Measurements from ENCODE around the gene WDR86.

Gene WDR86

DNA sequence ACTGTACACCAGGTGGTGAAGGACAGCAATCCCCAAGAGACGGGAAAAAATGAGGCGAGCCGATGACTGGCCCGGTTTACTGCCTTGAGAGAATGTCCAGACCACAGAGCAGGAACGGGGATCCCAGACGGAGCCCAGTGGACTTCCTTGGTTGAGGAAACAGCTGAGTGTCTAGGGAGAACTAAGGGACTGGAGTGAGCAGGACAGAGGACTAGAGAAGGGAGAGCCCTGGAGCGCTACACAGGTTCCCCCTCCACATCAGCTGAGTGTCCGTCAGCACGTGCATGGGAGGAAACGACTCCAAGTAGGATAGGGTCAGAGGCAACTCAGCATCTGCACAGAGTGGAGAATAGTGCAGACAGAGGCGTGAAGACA, 7.1 kb upstream of the WDR86 start:
- H3K27ac ChIP-seq: no peak overlapping the region
- no peak for TF ChIP-seq POLR2AphosphoS5 (IDR thresholded peaks at IDR 0.05; ENCODE audit: borderline replicate concordance, low read depth, low read length)
- H3K9me3 ChIP-seq (ENCODE audit: low read depth, low read length): no peaks in the 10 kb centered on the region
- DNase-seq (ENCODE audit: low read depth, low spot score): no peak
- no peak overlapping the region for H3K4me3 ChIP-seq
- no peak overlapping the region for H3K9ac ChIP-seq (ENCODE audit: insufficient read length)
- no peaks in the 10 kb centered on the region for H3K36me3 ChIP-seq (ENCODE audit: insufficient read depth, low read length)

DNA sequence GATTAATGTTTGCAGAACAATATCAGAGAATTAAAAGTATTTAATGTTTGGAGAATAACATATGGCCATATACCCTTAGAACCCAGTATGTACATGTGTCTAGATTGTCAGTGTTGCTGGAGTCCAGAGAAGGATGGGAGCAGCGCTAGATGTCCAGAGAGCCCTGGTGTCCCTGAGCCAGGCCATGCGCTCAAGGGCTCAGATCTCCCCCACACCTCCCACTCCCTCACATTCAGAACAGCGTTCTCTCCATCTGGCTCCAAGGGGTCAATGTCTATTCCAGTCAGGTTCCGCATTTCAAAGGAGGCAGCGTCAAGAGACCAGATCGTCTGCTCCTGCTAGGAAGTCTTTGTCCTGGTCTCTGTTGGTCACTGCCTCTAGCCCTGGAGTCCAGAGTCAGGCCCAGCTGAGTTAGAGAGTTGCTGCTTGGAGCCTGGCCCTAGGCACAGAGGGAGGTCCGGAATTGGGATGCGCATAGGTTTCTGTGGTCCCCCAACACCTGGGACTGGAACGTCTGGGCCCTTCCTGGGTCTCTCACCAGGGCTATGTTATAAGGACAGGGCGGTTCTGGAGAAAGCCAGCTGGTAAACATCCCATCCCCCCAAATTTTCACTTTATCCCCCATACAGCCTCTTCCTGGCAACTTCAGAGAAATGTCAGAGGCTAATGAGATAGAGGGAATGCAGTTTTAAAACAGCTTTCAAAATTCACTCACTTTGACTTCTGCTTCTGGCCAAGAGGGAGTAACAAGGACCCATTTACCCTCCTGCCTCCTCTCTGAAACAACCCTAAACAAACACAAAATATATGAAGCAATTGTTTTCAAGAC, 6.5 kb upstream of the WDR86 start:
- DNase-seq (ENCODE audit: low read depth, low spot score): no peak
- Histone ChIP-seq H3K27ac (no peak overlapping the region), H3K36me3 (ENCODE audit: insufficient read depth, low read length) (no peaks in the 10 kb centered on the region), H3K4me3 (no peak overlapping the region), H3K9me3 (ENCODE audit: low read depth, low read length) (no peaks in the 10 kb centered on the region), H3K9ac (ENCODE audit: insufficient read length) (no peak overlapping the region)
- TF ChIP-seq POLR2AphosphoS5 (IDR thresholded peaks at IDR 0.05; ENCODE audit: borderline replicate concordance, low read depth, low read length) (no peak), EZH2 (IDR thresholded peaks at IDR 0.05) (no peak), FOXP2 (optimal IDR thresholded peaks at IDR 0.05; ENCODE audit: control extremely low read depth, extremely low read length, insufficient read depth) (no peak)

DNA sequence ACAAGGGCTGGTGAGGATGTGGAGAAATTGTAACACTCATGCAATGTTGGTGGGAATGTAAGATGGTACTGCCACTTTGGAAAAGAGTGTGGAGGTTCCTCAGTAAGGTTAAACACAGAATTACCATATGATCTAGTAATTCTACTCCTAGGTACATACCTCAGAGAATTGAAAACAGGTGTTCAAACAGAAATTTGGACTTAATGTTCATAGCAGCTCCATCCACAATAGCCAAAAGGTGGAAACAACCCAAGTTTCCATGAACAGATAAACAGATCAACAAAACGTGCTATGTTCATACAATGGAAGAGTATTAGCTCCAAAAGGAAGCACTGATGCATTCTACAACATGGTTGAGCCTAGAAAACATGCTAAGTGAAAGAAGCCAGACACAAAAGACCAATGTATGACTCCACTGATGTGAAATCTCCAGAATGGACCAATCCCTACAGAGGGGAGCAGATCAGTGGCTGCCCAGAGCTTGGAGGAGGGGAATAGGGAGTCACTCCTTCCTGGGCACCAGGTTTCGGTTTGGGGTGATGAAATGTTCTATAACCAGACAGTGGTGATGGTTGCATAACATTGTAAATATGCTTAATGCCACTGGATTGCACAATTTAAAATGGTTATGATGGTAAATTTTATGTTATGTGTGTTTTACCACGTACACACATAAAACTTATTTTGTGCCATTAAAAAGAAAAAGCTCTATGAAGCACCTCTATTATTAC, 5.7 kb upstream of the WDR86 start:
- Histone ChIP-seq H3K9me3 (ENCODE audit: low read depth, low read length) (no peaks in the 10 kb centered on the region), H3K4me3 (no peak overlapping the region), H3K27ac (no peak overlapping the region), H3K36me3 (ENCODE audit: insufficient read depth, low read length) (no peaks in the 10 kb centered on the region), H3K9ac (ENCODE audit: insufficient read length) (no peak overlapping the region)
- DNase-seq (ENCODE audit: low read depth, low spot score): no peak
- TF ChIP-seq POLR2AphosphoS5 (IDR thresholded peaks at IDR 0.05; ENCODE audit: borderline replicate concordance, low read depth, low read length): no peak
- no peak for TF ChIP-seq FOXP2 (optimal IDR thresholded peaks at IDR 0.05; ENCODE audit: control extremely low read depth, extremely low read length, insufficient read depth)
- TF ChIP-seq EZH2 (IDR thresholded peaks at IDR 0.05): no peak

DNA sequence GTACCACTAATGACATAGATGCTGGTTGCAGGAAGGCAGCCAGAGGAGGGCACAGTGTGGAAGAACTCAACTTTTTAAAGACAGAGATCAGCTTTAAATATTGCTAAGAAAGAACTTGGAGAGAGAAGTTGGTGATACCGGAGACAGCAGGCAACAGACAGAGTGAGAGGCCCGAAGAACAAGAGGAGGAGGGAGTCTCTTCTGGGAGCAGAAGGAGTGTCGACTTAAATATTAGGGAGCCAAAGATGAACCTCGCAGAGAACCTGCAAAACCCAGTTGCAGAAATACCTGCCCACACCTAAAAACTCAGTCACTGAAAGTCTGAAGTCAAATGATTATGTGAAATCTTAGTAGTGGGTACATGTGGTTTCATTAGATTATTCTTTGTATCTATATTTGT, 3.4 kb upstream of the WDR86 start:
- H3K9ac ChIP-seq (ENCODE audit: insufficient read length): no peak overlapping the region
- no peak overlapping the region for H3K4me3 ChIP-seq
- H3K36me3 ChIP-seq (ENCODE audit: insufficient read depth, low read length): no peaks in the 10 kb centered on the region
- TF ChIP-seq POLR2AphosphoS5 (IDR thresholded peaks at IDR 0.05; ENCODE audit: borderline replicate concordance, low read depth, low read length) (no peak), FOXP2 (optimal IDR thresholded peaks at IDR 0.05; ENCODE audit: control extremely low read depth, extremely low read length, insufficient read depth) (no peak), EZH2 (IDR thresholded peaks at IDR 0.05) (no peak)
- no peaks in the 10 kb centered on the region for H3K9me3 ChIP-seq (ENCODE audit: low read depth, low read length)
- no peak for DNase-seq (ENCODE audit: low read depth, low spot score)
- H3K27ac ChIP-seq: no peak overlapping the region

DNA sequence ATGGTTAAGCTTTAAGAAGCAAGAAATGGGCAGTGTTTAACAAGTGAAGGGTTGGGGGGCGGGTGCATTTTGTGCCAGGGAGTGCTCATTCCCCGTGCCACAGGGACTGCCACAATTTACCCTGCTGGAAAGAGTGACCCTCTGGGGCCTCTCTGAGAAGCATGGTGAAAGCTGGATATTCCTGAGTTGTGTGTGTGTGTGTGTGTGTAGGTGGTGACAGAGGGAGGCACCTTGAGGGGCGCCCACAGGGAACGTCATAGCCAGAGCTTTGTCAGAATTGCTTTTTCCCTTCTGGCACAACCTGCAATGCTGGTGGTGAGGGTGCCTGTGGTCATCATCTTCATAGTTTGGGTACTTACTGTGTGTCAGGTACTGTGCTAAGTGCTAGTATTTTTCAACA, 2.5 kb upstream of the WDR86 start:
- no peak for DNase-seq (ENCODE audit: low read depth, low spot score)
- no peak for TF ChIP-seq FOXP2 (optimal IDR thresholded peaks at IDR 0.05; ENCODE audit: control extremely low read depth, extremely low read length, insufficient read depth)
- no peak for TF ChIP-seq EZH2 (IDR thresholded peaks at IDR 0.05)
- no peak for TF ChIP-seq POLR2AphosphoS5 (IDR thresholded peaks at IDR 0.05; ENCODE audit: borderline replicate concordance, low read depth, low read length)
- H3K27ac ChIP-seq: no peak overlapping the region

DNA sequence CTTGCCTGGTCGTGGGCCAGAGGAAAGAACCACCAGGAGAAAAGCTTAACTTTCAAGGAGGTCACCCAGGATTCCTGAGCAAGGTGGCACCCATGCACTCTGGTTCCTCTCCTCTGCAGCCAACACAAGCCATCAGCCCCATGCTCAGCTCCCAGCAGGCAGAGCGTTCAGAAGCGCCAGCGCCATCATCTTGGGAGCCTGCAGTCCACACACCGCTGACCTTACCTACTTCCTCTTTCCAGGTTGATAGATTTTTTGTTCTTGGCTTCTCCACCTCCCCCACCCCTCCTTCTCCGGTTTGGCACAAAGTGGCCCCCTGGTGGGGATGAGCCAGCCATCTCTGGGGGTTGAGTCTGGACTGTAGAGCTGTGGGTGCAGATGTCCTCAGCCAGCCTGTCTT, 1.7 kb upstream of the WDR86 start:
- Histone ChIP-seq H3K36me3 (ENCODE audit: insufficient read depth, low read length) (no peaks in the 10 kb centered on the region), H3K9me3 (ENCODE audit: low read depth, low read length) (no peaks in the 10 kb centered on the region), H3K4me3 (no peak overlapping the region), H3K9ac (ENCODE audit: insufficient read length) (no peak overlapping the region), H3K27ac (no peak overlapping the region)
- DNase-seq (ENCODE audit: low read depth, low spot score): no peak
- no peak for TF ChIP-seq FOXP2 (optimal IDR thresholded peaks at IDR 0.05; ENCODE audit: control extremely low read depth, extremely low read length, insufficient read depth)

More for the DNA sequence above, 2.5 kb upstream of the WDR86 start:
- no peak overlapping the region for H3K9ac ChIP-seq (ENCODE audit: insufficient read length)
- no peaks in the 10 kb centered on the region for H3K9me3 ChIP-seq (ENCODE audit: low read depth, low read length)
- H3K4me3 ChIP-seq: no peak overlapping the region
- H3K36me3 ChIP-seq (ENCODE audit: insufficient read depth, low read length): no peaks in the 10 kb centered on the region

DNA sequence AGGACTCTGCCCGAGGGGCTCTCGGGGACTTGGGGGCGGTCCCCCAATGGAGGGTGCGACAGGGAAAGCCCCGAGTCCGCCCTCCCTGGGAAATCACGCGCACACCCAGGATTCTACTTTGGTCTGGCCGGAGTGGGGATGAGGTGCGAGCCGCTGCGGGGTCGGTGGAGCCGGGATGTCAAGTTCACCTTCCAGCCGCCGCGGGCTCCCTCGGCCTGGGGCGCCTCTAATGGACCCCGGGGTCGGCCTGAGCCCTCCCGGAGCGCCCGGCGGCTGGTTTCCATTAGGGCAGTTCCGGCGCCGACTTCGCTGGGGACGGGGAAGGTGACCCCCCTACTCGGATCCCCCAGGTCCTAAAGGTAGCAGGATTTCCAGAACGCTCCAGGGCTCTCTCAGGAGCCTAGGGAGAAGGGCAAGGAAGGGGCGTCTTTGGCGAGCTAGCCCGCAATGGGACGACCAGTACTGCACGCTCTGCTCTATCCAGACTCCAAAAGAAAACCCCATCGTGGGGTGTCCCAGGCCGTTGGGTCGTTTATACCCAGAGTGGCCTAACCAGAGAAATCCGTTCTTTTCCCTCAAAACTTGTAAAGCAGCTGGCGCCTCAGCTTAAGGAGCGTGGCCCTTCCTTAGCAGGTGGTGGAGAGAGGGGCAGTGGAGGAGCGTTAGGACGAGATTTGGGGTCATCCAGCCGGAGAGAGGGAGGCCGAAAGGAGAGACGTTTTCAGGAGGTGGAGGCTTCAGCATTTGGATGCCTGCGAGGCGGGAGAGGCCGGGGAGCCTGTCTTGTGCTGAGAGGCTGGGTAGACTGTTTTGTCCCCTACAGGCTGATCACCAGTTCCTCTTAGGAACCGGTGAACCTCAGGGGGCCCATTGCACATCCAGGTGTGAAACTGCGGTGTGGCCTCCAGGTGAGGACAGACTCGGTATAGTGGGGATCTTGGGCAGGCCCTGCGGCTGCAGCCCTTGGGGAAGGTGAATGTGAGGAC, 860 bp upstream of the WDR86 start:
- peak overlapping the region; percentile 87 for H3K4me3 ChIP-seq
- no peak for DNase-seq (ENCODE audit: low read depth, low spot score)
- H3K9ac ChIP-seq (ENCODE audit: insufficient read length): peak overlapping the region; percentile 71
- TF ChIP-seq EZH2 (IDR thresholded peaks at IDR 0.05): no peak
- 0 out of 2 replicates have a peak, but pooled peaks have one; percentile 10 for TF ChIP-seq POLR2AphosphoS5 (IDR thresholded peaks at IDR 0.05; ENCODE audit: borderline replicate concordance, low read depth, low read length)
- TF ChIP-seq FOXP2 (optimal IDR thresholded peaks at IDR 0.05; ENCODE audit: control extremely low read depth, extremely low read length, insufficient read depth): no peak
- no peaks in the 10 kb centered on the region for H3K9me3 ChIP-seq (ENCODE audit: low read depth, low read length)
- no peak overlapping the region for H3K27ac ChIP-seq
- no peaks in the 10 kb centered on the region for H3K36me3 ChIP-seq (ENCODE audit: insufficient read depth, low read length)

All from SK-N-MC (cell line).